IMR-90 (cell line): ENCODE measurements around the gene HBD. TPM values are rescaled to one million over a fixed set of nuclear protein-coding genes. Genes with fewer than 3 reads are reported as not detected.

Experiments used
- ATAC-seq: fragments of 200-7000 bp; cut with Tn5 transposase; 2 replicates; pipeline ENCODE4 v1.9.1; 2020; ENCODE audit warnings: low read depth, mild to moderate bottlenecking, moderate library complexity
- BruUV-seq: library from RNA; stranded (reverse); fragments of 400-500 nt; replicated peaks from 2 replicates; lab custom pipeline; 2021; lab: Mats Ljungman, UMichigan
- CTCF ChIA-PET: fragments of 300-600 bp; formaldehyde crosslinking; extraction: SDS; loops from one replicate; lab custom pipeline; 2021; ENCODE audit warnings: antibody characterized with exemption; lab: Yijun Ruan, JAX
- POLR2A ChIA-PET: fragments of 300-600 bp; sonication (Branson Sonifier 250); formaldehyde crosslinking; loops from one replicate; lab custom pipeline; 2022; ENCODE audit warnings: antibody characterized with exemption; ENCODE audit not compliant: unreplicated experiment; lab: Charles Lee
- DNase-seq: peaks from one replicate; pipeline ENCODE4 v3.0.0; 2013
- H2AFZ ChIP-seq: replicated peaks from 2 replicates; pipeline ENCODE3; 2013; ENCODE audit warnings: low read length, mild to moderate bottlenecking; ENCODE audit not compliant: poor library complexity
- H2AK5ac ChIP-seq: 2 replicates; pipeline ENCODE4 v1.6.1; 2013; ENCODE audit warnings: low read depth, low read length, inconsistent platforms
- H2AK9ac ChIP-seq: replicated peaks from 2 replicates; pipeline ENCODE3; 2013; ENCODE audit warnings: mild to moderate bottlenecking, low read depth, low read length, moderate library complexity; ENCODE audit not compliant: poor library complexity
- H2BK120ac ChIP-seq: 2 replicates; pipeline ENCODE4 v1.6.1; 2013; ENCODE audit warnings: low read depth, low read length, inconsistent platforms
- H2BK15ac ChIP-seq: 3 replicates; pipeline ENCODE4 v1.6.1; 2013; ENCODE audit warnings: low read depth, low read length, inconsistent platforms
- H2BK20ac ChIP-seq: 2 replicates; pipeline ENCODE4 v1.6.1; 2013; ENCODE audit warnings: low read depth, mild to moderate bottlenecking, inconsistent platforms, low read length, moderate library complexity
- H2BK5ac ChIP-seq: 2 replicates; pipeline ENCODE4 v1.6.1; 2013; ENCODE audit warnings: mild to moderate bottlenecking, low read depth, low read length, inconsistent platforms; ENCODE audit not compliant: poor library complexity, severe bottlenecking
- H3K14ac ChIP-seq: replicated peaks from 2 replicates; pipeline ENCODE4 v1.6.1; 2013; ENCODE audit warnings: low read depth, low read length, inconsistent platforms
- H3K18ac ChIP-seq: 2 replicates; pipeline ENCODE4 v1.6.1; 2013; ENCODE audit warnings: low read depth, low read length, control low read depth
- H3K23ac ChIP-seq: 2 replicates; pipeline ENCODE4 v1.6.1; 2013; ENCODE audit warnings: low read depth, low read length, inconsistent platforms
- H3K27ac ChIP-seq: 2 replicates; pipeline ENCODE4 v1.5.1; 2013; ENCODE audit warnings: mild to moderate bottlenecking, control low read depth, low read length; ENCODE audit not compliant: insufficient read depth
- H3K27me3 ChIP-seq: 2 replicates; pipeline ENCODE4 v1.6.1; 2013; ENCODE audit warnings: low read length; ENCODE audit not compliant: control insufficient read depth, insufficient read depth
- H3K36me3 ChIP-seq: 2 replicates; pipeline ENCODE4 v1.6.1; 2013; ENCODE audit warnings: low read length, mixed read lengths; ENCODE audit not compliant: control insufficient read depth, insufficient read depth
- H3K4ac ChIP-seq: 2 replicates; pipeline ENCODE4 v1.6.1; 2013; ENCODE audit warnings: low read depth, low read length, inconsistent platforms
- H3K4me1 ChIP-seq: 2 replicates; pipeline ENCODE4 v1.6.1; 2013; ENCODE audit warnings: low read length, mixed read lengths; ENCODE audit not compliant: control insufficient read depth, insufficient read depth
- H3K4me2 ChIP-seq: 2 replicates; pipeline ENCODE4 v1.6.1; 2013; ENCODE audit warnings: low read depth, mild to moderate bottlenecking, control low read depth, low read length, moderate library complexity
- H3K4me3 ChIP-seq: 2 replicates; pipeline ENCODE4 v1.5.1; 2013; ENCODE audit warnings: low read depth, mild to moderate bottlenecking, control low read depth, low read length, moderate library complexity; ENCODE audit not compliant: insufficient read depth
- H3K56ac ChIP-seq: 2 replicates; pipeline ENCODE4 v1.6.1; 2013; ENCODE audit warnings: low read length, inconsistent platforms; ENCODE audit not compliant: insufficient read depth; ENCODE audit errors: extremely low read depth
- H3K79me1 ChIP-seq, 2 experiments: 2 replicates each; pipeline ENCODE4 v1.6.1; 2013; ENCODE audit warnings: low read length in 2 of 2, inconsistent platforms in 1 of 2, low read depth in 1 of 2
- H3K9ac ChIP-seq: 2 replicates; pipeline ENCODE4 v1.6.1; 2013; ENCODE audit warnings: low read depth, low read length, control low read depth
- H3K9me1 ChIP-seq: 2 replicates; pipeline ENCODE4 v1.6.1; 2013; ENCODE audit warnings: low read length, inconsistent platforms; ENCODE audit not compliant: insufficient read depth
- H3K9me3 ChIP-seq: 2 replicates; pipeline ENCODE4 v1.6.1; 2013; ENCODE audit warnings: low read length; ENCODE audit not compliant: control insufficient read depth, insufficient read depth
- H4K20me1 ChIP-seq: 2 replicates; pipeline ENCODE4 v1.6.1; 2013; ENCODE audit warnings: low read length, inconsistent platforms; ENCODE audit not compliant: insufficient read depth
- H4K5ac ChIP-seq: 2 replicates; pipeline ENCODE4 v1.6.1; 2013; ENCODE audit warnings: mild to moderate bottlenecking, low read depth, low read length, control low read depth
- H4K8ac ChIP-seq, 2 experiments: 2 replicates each; pipeline ENCODE4 v1.6.1; 2013; ENCODE audit warnings: low read depth in 2 of 2, low read length in 2 of 2, control low read depth in 1 of 2, inconsistent platforms in 1 of 2
- H4K91ac ChIP-seq: 2 replicates; pipeline ENCODE4 v1.6.1; 2013; ENCODE audit warnings: low read depth, low read length, inconsistent platforms; ENCODE audit not compliant: insufficient read depth
- RAD21 ChIP-seq: IDR thresholded peaks from 2 replicates; pipeline ENCODE4 v1.6.1; 2012; ENCODE audit warnings: low read length, improper control_type of control experiment
- RCOR1 ChIP-seq: IDR thresholded peaks from 2 replicates; pipeline ENCODE4 v1.6.1; 2012; ENCODE audit warnings: mild to moderate bottlenecking, low read length, improper control_type of control experiment; ENCODE audit not compliant: insufficient replicate concordance
- WGBS, 2 experiments: methylation state at CpG; one replicate each; pipeline versions ENCODE4 v1.1.5 to v1.1.7; 2013; ENCODE audit warnings: missing lambda C conversion rate in 2 of 2; ENCODE audit not compliant: insufficient read length in 1 of 2; ENCODE audit errors: extremely low coverage in 2 of 2; 5-methylcytosine and 5-hydroxymethylcytosine counted together
- dilution Hi-C: fragments of 300-500 bp; cut with HindIII; formaldehyde crosslinking; loops from one replicate; pipeline ENCODE4 v1.14.3; 2018; ENCODE audit warnings: low sequenced_read_pairs; ENCODE audit not compliant: unreplicated experiment
- in situ Hi-C: fragments of 300-500 bp; cut with MboI; formaldehyde crosslinking; loops from 3 replicates; pipeline ENCODE4 v1.14.3; 2019; ENCODE audit warnings: low sequenced_read_pairs, inconsistent platforms, mixed read lengths
- intact Hi-C: fragments of 100-400 bp; cut with micrococcal nuclease; formaldehyde crosslinking; loops from 2 replicates; pipeline ENCODE4 v1.10.0; 2022
- polyA plus RNA-seq, 3 experiments: library from polyadenylated mRNA; depleted of rRNA; stranded (reverse); fragments of >200 nt; gene quantifications; 2 replicates each; pipeline ENCODE4 v1.2.3, GENCODE V29; 2012; ENCODE audit warnings: low replicate concordance in 1 of 3
- total RNA-seq: library from RNA; depleted of rRNA; stranded (reverse); fragments of >200 nt; gene quantifications from 2 replicates; pipeline ENCODE4 v1.2.3, GENCODE V29; 2012
- TF ChIP-seq, protein P1 (sequence below): fragments of 150-350 bp; IDR thresholded peaks from 2 replicates; pipeline ENCODE4 v1.6.1; 2016; ENCODE audit warnings: low read depth, mild to moderate bottlenecking, low read length, moderate library complexity, borderline replicate concordance

Gene HBD
- total and polyA plus RNA-seq, 2 of the 4 experiments (the other 2 are of a cell fraction) = 6.3 to 12.0 TPM

DNA sequence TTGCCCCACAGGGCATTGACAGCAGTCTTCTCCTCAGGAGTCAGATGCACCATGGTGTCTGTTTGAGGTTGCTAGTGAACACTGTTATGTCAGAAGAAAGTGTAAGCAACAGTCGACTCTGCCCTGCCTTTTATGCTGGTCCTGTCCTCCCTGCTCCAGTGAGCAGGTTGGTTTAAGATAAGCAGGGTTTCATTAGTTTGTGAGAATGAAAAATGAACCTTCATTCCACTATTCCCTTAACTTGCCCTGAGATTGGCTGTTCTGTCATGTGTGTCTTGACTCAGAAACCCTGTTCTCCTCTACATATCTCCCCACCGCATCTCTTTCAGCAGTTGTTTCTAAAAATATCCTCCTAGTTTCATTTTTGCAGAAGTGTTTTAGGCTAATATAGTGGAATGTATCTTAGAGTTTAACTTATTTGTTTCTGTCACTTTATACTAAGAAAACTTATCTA is at the start of gene HBD (continued):
- TF ChIP-seq, protein P1, sequence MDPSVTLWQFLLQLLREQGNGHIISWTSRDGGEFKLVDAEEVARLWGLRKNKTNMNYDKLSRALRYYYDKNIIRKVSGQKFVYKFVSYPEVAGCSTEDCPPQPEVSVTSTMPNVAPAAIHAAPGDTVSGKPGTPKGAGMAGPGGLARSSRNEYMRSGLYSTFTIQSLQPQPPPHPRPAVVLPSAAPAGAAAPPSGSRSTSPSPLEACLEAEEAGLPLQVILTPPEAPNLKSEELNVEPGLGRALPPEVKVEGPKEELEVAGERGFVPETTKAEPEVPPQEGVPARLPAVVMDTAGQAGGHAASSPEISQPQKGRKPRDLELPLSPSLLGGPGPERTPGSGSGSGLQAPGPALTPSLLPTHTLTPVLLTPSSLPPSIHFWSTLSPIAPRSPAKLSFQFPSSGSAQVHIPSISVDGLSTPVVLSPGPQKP = no peak

- Histone ChIP-seq H3K36me3 (no peaks in the 10 kb centered on the region), H2BK120ac (peak overlapping the region; percentile 91), H3K4ac (peak overlapping the region; percentile 1; the same call in 1 of the 2 replicates), H3K9ac (no peak overlapping the region), H3K9me1 (peaks cover 7% of the 10 kb centered on the region; the same call in 1 of the 2 replicates), H3K18ac (peak overlapping the region; percentile 58; the same call in 1 of the 2 replicates), H4K5ac (no peak overlapping the region; the same call in 1 of the 2 replicates), H2BK15ac (peak overlapping the region; percentile 80; the same call in 2 of the 3 replicates), H4K20me1 (no peaks in the 10 kb centered on the region), H2AFZ (no peak overlapping the region), H3K4me1 (peaks cover 20% of the 10 kb centered on the region), H3K14ac (peak overlapping the region; percentile 71; the same call in 1 of the 2 replicates), H3K27ac (no peak overlapping the region), H3K56ac (no peak overlapping the region), H3K23ac (no peak overlapping the region), H4K8ac (peak overlapping the region in 1 of 2 experiments; percentile 53; a peak in 2 of 4 replicates), H3K79me1 (no peaks in the 10 kb centered on the region), H2BK20ac (peak overlapping the region; percentile 87), H4K91ac (peak overlapping the region; percentile 88), H3K4me3 (no peak overlapping the region), H3K9me3 (no peaks in the 10 kb centered on the region), H2AK9ac (no peak overlapping the region), H3K27me3 (no peaks in the 10 kb centered on the region), H2BK5ac (no peak overlapping the region), H3K4me2 (no peak overlapping the region), H2AK5ac (no peak overlapping the region)
- in situ Hi-C loops = loop anchor here (10.0 kb wide), 1 partner anchor 81 kb away; no protein-coding TSS in a partner anchor
- TF ChIP-seq RAD21 (no peak), RCOR1 (no peak)
- ChIA-PET CTCF (no interaction called here), POLR2A (no interaction called here)
- WGBS, 2 experiments = no CpG with 5 or more reads among the region's 1 CpG
- DNase-seq = no peak
- no peak for ATAC-seq
- dilution Hi-C loops = no loop called here
- BruUV-seq = no TSS peak
- intact Hi-C loops = no loop called here
Observed at GRCh38 chr11:5283882-5284281, 49.6 kb upstream of the HBD start.
